ENCODE data around the gene ZNF117.
"Not testable (repeated sequence)": the region's sequence is repeated elsewhere in the genome, so short reads cannot be mapped to it uniquely, and the experiment has no call there.

ZNF117 gene

GRCh38 chr7:64997164-64997908 is 6.5 kb upstream of the ZNF117 start:
- DNase-seq (ENCODE audit: low read depth in 2 of 2), result no peak

DNA sequence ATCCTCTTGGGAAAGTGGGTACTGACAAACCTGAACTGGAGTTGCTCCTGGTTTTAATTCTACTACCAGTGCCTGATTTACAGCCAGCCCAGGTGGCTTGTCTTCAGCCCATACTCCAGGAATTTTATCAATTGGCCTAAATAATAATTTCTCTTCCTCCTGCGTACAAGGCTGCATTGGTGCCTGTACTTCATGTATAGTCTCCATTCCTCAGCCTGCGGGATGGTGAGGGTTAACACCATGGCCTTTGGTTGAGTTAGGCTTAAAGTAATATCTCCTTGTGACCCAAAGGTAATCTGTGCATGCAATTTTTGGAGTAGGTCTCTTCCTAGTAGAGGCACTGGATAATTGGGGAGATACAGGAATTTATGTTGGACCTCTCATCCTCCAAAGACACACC is 5.5 kb upstream of the ZNF117 start:
- DNase-seq (ENCODE audit: low read depth in 2 of 2), result no peak

GRCh38 chr7:64993901-64994300 is 3.1 kb upstream of the ZNF117 start:
- DNase-seq (ENCODE audit: low read depth in 2 of 2), result no peak

- no peak for DNase-seq (ENCODE audit: low read depth in 2 of 2)
These were observed 2.1 kb upstream of the ZNF117 start for GRCh38 chr7:64992971-64993370.

DNA sequence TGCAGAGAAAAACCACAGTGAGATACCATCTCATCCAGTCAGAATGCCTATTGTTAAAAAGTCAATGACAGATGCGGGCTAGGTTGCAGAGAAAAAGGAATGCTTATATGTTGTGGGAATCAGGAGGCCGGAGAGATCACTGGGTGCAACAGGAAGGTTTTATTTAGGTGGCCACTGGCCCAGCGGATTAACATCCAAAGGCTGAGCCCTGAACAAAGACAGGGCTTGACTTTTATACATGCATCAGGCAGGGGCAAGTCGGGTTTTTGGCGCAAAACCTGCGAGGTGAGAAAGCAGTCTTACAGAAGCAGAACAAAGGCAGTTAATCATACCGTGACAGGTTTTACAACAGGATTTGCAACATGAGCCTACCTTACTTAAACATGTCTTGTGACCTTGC is 620 bp downstream of the ZNF117 start:
- no peak for DNase-seq (ENCODE audit: low read depth in 2 of 2)

DNA sequence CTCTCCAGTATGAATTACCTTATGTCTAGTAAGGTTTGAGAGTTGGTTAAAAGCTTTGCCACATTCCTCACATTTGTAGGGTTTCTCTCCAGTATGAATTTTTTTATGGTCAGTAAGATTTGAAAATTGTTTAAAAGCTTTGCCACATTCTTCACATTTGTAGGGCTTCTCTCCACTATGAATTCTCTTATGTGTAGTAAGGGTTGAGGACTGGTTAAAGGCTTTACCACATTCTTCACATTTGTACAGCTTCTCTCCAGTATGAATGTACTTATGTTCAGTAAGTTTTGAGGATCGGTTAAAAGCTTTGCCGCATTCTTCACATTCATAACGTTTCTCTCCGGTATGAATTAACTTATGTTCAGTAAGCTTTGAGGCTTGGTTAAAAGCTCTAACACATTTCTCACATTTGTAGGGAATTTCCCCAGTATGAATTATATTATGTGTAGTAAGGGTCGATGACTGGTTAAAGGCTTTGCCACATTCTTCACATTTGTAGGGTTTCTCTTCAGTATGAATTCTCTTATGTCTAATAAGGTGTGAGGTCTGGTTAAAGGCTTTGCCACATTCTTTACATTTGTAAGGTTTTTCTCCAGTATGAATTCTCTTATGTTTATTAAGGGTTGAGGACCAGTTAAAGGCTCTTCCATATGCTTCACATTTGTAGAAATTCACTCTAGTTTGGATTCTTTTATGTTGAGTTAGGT is 12.2 kb downstream of the ZNF117 start:
- DNase-seq (ENCODE audit: low read depth in 2 of 2), result no peak

DNA sequence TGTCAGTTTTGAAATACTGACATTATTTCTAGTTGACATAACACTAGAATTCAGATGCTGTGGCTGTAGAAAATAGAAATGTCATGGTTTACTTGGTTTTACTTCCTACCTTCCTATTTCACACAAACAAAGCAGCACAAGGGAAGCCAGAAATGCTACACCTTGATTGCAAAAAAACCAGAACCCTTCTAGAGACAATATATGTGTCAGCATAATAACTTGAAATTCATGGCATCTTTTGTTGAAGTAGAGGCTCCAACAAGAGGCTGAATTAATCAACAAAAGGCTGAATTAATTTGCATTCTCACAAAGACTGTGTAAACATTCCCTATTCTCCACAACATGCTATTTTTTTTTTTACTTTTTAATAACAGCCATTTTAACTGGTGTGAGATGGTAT is 25.2 kb downstream of the ZNF117 start:
- no peak for DNase-seq (ENCODE audit: low read depth in 2 of 2)

DNA sequence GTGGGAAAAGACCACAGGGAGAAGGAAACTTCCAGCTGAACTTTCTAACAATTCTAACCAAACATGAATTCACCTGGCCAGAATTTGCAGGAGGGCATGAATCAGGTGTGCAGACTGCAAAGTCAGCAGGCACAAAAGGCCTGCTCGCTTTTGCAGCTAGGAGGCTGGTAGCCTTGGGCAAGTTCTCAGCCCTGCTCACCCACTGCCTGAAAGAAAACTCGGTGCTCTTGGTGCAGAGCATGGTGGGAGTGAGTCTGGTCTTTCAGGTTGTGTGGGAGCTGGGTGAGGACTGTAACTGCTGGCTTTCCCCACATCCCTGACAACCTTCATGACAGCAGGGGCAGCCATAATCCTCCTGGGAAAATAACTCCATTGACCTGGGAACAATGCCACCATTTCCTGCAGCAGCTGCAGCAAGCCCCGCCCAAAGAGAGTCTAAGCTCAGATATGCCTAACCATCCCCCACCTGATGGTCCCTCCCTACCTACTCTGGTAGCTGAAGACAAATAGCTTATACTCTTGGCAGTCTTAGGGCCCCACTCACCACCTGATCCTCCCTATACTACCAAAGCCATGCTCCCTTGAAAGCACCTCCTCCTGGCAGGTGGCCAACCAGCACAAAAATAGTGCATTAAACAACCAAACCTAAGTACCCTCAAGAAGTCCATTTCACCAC is 31.6 kb downstream of the ZNF117 start:
- no peak for DNase-seq (ENCODE audit: low read depth in 2 of 2)

GRCh38 chr7:64951250-64951848 is 39.5 kb downstream of the ZNF117 start:
- DNase-seq (ENCODE audit: low read depth in 2 of 2), result no peak

DNA sequence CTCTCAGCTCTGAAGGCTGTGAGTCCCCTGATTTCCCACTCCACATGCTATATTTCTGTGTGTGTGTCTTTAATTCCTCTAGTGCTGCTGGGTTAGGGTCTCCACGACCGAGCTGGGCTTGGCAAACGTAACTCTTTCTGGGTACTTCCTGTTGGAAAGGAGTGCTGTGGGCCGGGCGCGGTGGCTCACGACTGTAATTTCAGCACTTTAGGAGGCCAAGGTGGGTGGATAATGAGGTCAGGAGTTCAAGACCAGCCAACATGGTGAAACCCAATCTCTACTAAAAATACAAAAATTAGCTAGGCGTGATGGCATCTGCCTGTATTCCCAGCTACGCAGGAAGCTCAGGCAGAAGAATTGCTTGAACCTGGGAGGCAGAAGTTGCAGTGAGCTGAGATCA is 40.2 kb downstream of the ZNF117 start:
- not testable (repeated sequence) for DNase-seq (ENCODE audit: low read depth in 2 of 2)

DNA sequence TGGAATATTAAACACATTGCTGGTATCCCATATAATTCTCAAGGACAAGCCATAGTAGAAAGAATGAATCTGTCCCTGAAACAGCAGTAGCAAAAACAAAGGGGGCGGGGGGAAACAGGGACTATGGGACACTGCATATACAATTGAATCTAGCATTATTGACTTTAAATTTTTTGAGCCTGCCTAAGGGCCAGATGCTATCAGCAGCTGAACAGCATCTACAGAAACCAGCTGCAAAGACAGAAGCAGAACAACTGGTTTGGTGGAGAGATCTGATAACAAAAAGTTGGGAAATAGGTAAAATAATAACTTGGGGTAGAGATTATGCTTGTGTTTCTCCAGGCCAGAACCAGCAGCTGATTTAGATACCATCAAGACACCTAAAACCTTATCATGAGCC is 42.1 kb downstream of the ZNF117 start:
- DNase-seq (ENCODE audit: low read depth in 2 of 2), result not testable (repeated sequence)

GRCh38 chr7:64947252-64948000 is 43.4 kb downstream of the ZNF117 start:
- no peak for DNase-seq (ENCODE audit: low read depth in 2 of 2)

GRCh38 chr7:64946772-64947171 is 44.1 kb downstream of the ZNF117 start:
- no peak for DNase-seq (ENCODE audit: low read depth in 2 of 2)

DNA sequence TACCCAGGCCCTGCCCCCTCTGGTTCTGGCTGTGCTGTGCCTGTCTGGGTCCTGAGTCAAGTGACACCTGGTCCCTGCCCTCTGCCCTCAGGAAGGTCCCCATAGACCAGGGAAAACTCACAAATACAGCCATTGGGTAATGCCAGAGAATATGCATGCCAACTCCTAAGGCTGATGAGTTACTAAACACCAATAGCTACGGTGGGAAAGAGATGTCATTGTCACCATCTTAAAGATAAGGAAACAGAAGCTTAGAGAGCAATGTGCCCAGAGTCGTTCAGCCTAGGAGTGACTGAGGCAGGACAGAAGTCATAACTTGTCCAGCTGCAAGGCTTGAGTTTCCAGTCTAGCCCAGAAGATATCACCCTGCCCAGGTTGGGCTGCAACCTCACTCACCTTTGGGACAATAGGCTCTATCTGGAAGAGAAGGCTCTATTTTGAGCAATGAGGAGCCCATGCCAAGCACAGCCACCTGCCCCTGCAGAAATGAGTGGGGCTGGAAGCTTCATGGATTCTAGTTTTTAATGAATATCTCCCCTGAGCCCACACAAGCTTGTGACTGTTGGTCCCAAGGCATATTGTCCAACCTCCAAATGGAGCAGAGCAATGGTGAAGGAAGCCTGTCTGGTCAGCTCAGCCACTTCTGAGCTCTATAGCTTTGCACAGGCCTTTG is 45.2 kb downstream of the ZNF117 start:
- DNase-seq (ENCODE audit: low read depth in 2 of 2), result no peak

DNA sequence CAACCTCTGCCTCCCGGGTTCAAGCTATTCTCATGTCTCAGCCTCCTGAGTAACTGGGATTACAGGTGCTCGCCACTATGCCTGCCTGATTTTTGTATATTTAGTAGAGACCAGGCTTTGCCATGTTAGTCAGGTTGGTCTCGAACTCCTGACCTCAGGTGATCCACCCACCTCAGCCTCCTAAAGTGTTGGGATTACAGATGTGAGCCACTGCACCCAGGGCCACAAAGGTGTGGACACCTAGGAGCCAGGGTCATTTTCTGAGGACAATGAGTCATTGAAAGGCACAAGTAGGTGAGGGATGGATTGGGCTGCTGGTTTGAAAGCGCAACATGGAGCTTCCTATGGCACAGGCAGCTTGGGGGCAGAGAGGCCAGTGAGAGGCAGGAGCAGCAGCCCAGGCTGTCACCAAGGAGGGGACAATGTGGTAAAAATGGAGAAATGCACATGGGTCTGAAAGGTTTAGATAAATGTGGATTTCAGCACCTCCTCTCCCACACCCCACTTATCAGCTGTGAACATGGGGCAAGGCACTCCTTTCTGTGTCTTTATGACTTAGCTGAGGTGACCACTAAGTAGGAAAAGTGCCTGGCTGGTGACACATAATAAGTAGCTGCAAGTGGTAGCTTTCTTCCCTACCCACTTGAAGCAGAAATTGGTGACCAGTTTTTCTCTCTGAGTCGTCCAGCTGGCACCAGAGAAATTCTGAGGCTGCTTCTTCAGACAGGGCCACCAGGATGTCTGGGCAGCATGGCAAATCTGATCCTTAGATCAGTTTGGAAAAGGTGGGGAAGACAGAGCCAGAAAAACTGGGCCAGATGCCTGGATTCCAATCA is 46.0 kb downstream of the ZNF117 start:
- not testable (repeated sequence) for DNase-seq (ENCODE audit: low read depth in 2 of 2)

GRCh38 chr7:64940021-64940420 is 50.8 kb downstream of the ZNF117 start:
- DNase-seq (ENCODE audit: low read depth in 2 of 2), result not testable (repeated sequence)

- DNase-seq (ENCODE audit: low read depth in 2 of 2), result no peak
These were observed 52.3 kb downstream of the ZNF117 start for GRCh38 chr7:64938540-64938939.

GRCh38 chr7:64934478-64934877 is 56.4 kb downstream of the ZNF117 start:
- no peak for DNase-seq (ENCODE audit: low read depth in 2 of 2)

- DNase-seq (ENCODE audit: low read depth in 2 of 2), result not testable (repeated sequence)
These were observed 62.3 kb downstream of the ZNF117 start for GRCh38 chr7:64928252-64929187.

Data from stimulated activated CD8-positive, alpha-beta memory T cell treated with anti-CD3 and anti-CD28 coated beads, Interleukin-2, amount 100 ng/mL, for 1 hour (primary cell).